Activated CD8-positive, alpha-beta memory T cell treated with anti-CD3 and anti-CD28 coated beads, Interleukin-2, amount 50 U/mL, for 48 hours (primary cell): ENCODE data around the gene VPS13D.

Source experiments
- DNase-seq: peaks from one replicate; pipeline ENCODE4 v3.0.0-alpha.2; 2020

The VPS13D gene

GRCh38 chr1:12546771-12547585, 317.1 kb downstream of the VPS13D start:
- no peak for DNase-seq

DNA sequence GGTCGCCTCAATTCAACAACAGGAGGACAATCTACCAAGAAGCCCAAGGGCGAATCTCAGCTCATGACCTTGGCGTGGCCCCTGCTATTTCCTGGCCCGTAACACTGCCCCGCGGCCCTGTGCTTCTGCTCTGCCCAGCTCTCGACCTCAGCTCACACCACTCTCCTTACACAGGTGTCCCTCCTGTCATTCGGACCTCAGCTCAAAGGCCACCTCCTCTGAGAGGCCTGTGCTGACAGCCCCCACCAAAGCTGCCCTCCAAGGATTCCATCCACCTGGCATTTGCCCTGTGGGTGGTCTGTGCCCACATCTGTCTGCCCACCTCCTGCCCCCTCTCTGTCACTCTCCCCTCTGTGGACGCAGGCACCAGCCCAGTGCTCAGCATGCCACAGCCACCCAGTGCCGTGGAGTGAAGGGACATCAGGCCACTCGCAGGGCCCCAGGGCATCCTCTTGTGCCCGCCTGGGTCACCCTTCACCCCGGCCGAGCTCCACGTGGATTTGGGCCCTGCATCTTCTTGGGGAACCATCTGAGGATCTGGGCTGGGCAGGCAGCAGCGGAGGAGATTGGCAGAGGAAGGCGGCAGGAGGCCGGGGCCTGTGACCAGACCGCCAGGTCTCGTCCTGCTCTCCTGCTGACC, 317.9 kb downstream of the VPS13D start:
- DNase-seq, result no peak

DNA sequence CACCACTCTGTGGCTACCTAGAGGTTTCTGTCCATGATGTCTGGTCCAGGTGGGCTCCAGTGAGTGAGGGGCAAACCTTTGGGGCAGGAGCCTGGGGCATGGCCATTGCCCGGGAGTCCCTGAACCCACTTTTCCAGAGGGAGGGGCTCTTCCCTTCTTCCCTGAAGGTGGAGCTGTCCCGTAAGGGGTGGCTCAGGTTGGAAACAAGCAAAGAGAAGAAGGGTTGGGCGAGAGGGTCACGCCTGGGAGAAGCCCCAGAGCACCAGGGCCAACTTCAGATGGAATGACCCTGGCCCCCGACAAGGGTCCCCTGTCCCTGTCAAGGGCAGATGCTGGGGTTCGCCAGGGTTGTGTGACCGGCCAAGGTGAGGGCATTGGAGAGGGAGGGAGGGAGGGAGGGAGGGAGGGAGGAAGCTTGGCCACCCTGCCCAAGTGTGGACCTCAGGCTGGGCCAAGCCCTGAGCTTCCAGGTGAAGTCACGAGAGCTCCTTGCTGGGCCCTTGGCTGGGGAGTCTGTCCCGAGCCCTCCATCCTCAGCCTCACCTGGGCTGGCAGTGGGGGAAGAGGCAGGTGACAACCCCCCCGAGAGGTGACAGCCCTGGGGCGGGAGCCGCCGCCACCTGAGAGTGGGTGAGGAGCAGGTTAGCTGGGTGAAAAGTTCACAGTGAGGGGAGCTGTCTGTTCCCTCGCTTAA, 318.6 kb downstream of the VPS13D start:
- DNase-seq, result no peak

GRCh38 chr1:12548973-12549459, 319.2 kb downstream of the VPS13D start:
- no peak for DNase-seq

DNA sequence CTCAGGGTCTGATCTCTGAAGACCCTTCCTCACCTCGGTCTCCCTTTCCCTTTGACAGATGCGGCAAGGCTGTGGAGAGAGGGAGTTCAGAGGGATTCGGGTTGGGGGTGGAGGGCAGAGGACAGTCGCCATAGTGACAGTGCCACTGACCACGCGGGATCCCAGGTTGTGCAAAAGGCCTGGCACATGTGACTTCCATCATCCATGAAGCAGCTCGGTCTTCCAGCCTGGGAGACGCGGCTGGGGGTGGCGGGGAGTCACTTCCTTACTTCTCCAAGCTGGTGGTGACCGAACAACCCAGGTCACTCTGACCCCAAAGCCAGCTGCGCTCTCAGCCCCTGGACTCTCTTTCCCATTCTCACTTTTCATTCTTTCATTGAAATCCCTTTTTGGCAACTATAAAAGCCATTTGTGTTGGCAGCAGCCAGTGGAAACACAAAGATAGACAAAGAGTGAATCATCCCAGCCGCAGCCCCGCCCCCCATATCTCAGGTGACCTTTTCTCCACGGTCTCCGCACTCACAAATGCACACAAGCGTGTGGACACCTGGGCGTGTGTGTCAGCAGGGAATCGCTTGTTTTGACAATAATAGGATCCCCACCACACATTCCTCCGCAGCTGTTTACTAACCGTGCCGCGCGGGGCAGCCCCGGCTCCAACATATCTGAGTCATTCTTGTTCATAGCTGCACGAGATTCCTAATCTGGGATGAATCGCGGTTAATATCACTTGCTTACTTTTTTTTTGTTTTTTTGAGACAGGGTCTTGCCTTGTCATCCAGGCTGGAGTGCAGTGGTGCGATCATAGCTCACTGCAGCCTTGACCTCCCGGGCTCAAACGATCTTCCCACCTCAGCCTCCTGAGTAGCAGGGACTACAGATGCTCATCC, 319.9 kb downstream of the VPS13D start:
- no peak for DNase-seq

GRCh38 chr1:12551584-12551983, 321.8 kb downstream of the VPS13D start:
- no peak for DNase-seq

DNA sequence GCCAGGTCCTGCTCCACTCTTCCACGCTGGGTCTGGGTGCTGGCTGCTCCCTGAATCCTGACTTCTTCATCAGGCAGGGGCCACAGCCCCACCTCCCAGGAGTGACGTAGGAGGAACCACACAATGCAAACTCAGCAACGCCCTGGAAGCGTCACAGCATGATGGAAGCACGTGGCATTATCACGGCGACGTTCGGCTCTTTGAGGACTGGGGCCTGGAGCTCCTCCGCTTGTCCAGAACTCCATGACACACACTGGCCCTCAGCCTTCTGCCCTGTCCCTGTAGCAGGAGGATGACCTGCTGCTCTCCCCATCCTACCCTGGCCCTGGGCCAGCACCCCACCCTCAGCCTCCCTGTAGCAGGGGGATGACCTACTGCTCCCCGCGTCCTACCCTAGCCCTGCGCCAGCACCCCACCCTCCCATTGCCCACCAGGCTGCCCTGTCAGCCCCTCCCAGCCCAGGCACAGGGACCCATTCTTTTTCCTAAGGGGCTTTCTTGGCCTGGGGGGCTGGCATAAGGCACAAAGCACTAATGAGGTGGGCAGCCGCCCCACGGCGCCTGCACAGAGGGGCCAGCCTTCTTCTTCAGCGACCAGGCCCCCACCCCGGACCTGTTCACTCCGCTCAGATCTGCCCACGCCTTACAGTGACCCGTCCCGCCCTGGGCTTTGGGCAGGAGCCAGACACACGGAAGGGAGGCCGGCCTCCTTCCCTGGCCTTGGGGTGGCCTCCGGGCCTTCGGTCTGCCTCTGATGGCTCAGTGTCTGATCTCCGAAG, 322.5 kb downstream of the VPS13D start:
- no peak for DNase-seq

DNA sequence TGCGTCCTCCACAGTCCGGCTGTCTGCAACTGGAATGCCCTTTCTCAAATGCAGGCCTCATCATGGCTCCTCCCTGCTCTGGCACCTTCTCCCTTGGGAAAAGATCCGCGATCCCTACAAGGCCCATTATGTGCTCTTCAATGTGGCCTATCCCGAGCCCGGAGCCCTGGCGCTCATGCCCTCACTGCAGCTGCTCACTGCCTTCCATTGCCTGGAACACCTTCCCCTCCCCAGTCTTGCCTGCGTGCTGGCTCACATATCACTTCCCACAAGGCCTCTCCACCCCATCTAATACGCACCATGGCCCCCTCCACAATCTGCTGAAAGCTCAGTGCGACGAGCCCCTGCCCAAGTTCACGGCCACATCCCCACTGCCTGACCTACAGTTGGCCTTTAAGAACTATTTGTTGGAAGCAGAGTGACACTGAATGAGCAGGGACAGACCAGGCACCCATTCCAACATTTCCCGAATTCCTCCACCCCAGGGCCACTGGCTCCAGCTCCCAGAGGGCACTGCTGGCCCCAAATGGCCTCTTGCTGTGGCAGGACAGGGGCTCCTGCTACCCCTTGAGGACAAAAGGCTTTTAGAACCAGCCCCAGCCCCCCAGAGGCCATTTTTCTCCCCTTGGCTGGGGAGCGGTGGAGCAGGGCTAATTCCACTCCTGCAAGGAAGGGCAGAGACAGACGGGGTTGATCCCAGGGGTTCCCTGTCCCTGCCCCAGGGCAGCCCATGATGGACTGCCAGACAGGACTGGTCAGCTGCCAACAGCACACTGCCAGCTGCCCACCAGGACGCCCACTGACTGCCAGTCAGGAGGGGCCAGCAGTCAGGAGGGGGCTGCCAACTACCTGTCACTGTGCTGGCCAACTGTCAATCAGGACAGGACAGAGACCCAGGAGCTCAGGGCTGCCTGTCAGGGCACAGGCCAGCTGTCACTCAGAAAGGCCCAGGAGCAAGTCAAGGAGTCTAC, 323.4 kb downstream of the VPS13D start:
- no peak for DNase-seq

DNA sequence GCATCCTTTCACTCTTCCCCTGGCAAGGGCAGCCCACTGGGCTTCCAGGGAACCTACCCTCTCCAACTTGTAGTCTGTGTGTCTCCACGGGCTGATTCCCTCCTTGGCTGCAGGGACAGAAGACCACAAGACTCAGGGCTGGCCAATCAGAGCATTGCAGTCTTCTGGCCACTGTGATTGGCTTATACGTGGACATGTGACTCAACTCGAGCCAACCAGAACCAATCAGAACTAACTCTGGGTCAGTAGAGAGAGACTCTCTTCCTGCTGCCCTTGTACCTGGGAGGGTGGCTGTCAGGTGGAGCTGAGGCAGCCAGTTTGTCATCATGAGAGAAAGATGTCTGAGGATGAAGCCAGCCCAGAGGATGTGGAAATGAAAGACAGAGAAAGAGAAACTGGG, 324.1 kb downstream of the VPS13D start:
- no peak for DNase-seq

- no peak for DNase-seq
Observed at GRCh38 chr1:12554521-12555305, 324.9 kb downstream of the VPS13D start.

DNA sequence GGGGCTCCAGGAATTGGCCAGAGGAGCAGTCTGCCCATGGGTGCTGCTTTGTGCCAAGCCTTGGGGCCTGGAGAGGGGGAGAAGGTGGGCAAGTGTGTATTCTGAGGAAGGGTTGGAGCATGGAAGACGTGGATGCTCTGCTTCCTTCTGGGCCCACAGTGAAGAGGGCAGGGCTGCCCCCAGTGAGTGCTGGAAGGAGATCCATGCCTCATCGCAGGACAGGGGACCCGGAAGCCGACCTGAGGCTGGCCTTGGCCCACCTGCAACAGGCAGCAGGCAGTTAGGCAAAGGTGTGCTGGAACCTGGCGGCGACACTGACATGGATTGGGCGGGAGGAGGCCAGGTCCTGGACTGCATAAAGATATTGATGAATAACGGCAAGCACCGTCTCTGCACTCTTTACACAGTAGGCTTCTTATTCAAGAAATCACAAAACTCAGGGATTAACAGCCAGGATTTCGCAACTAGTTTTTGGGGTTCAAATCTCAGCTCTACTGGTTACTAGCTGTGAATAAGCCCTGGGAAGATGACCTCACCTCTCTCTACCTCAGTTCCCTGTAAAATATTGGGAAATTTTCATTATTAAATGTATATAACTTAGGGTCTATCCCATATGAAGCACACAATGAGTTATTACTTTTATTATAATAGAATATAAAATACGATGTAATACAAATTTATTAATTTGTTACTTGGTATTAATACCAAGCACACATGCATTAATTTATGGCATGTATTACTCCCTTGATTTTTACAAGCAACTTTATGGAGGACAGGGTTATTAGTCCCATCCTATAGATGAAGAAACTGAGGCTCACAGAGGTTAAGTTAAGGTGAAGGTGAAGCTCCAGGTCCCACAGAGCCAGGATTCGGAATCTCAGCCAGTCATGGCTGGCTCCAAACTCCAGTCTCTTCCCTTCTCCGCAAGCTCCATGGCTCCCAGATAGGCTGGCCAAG, 325.9 kb downstream of the VPS13D start:
- no peak for DNase-seq

- no peak for DNase-seq
Observed at GRCh38 chr1:12556368-12556930, 326.6 kb downstream of the VPS13D start.

GRCh38 chr1:12556957-12557935, 327.4 kb downstream of the VPS13D start:
- DNase-seq, result no peak

DNA sequence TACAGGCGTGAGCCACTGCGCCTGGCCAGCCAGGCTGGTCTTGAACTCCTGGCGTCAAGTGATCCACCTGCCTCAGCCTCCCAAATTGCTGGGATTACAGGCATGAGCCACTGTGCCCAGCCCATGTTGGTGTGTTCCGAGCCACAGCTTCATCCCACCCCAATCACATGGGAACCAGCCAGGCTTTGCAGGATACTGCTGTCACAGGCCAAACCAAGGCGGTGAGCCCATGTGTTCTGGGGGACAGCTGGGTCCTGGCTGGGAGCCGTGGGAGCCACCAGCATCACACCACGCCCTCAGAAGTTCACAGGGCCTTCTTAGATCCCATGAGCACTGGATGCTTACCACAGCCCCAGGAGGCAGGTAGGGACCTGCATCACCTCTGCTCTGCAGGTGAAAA, 331.3 kb downstream of the VPS13D start:
- DNase-seq, result no peak
